ENCODE results near the gene TCN2.
"Not testable (repeated sequence)": the region's sequence is repeated elsewhere in the genome, so short reads cannot be mapped to it uniquely, and the experiment has no call there.

TCN2 gene

GRCh38 chr22:30655532-30655931 lies 48.6 kb downstream of the TCN2 start:
- H3K9me3 Mint-ChIP-seq = no peaks in the 10 kb centered on the region
- no peak for DNase-seq
- H3K4me3 Mint-ChIP-seq = no peak overlapping the region
- H3K36me3 Mint-ChIP-seq = peaks cover 2% of the 10 kb centered on the region
- CTCF ChIA-PET = interaction anchor here (1.4 kb wide), 1 partner anchor 100 kb away, joined by 4 read pairs; no protein-coding TSS in a partner anchor
- H3K27me3 Mint-ChIP-seq = no peaks in the 10 kb centered on the region
- no peak overlapping the region for H3K27ac Mint-ChIP-seq
- peaks cover 17% of the 10 kb centered on the region for H3K4me1 Mint-ChIP-seq

DNA sequence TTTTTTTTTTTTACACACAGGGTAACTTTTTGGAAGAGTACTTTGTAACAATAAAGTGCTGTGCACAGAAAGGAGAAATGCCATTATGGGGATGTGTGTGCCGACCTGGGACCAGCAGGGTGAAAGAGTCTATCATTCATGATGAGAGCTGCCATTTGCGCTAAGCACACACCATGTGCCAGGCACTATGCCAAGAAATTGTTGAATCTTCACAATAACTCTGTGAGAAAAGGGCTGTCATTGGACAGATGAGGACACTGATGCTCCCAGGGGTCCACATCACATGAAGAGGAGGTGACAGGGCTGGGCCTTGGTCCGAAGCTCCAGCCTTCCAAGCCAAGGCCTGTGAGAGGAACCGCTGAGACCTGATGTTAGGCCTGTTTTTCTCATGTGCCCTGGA lies 55.1 kb downstream of the TCN2 start:
- CTCF ChIA-PET = no interaction called here

DNA sequence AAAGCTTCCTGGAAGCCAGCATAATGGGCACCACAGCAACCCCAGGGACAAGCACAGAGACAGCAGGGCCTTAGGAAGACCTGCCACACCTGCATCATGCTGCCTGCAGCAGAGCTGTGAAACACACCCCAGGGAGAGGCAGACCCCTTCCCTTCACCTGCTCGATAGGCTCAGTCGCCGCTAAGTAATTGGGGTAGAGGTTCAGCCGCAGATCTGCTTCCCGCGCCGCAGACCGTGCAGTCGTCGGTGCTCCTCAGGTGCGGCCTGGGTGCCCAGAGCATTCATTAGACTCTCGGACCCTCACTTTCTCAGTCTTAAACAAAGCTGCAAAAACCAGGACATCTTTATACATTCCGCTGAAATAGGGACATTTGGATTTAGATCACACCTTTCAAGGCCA lies 57.8 kb downstream of the TCN2 start:
- Mint-ChIP-seq H3K4me1 (peaks cover 16% of the 10 kb centered on the region), H3K9me3 (no peaks in the 10 kb centered on the region), H3K27ac (no peak overlapping the region), H3K36me3 (peaks cover 18% of the 10 kb centered on the region), H3K4me3 (no peak overlapping the region), H3K27me3 (peaks cover 12% of the 10 kb centered on the region)
- DNase-seq = no peak
- CTCF ChIA-PET = interaction anchor here (0.9 kb wide), 1 partner anchor 30 kb away, joined by 3 read pairs; no protein-coding TSS in a partner anchor

More for the DNA sequence above, 55.1 kb downstream of the TCN2 start:
- no peak overlapping the region for H3K27ac Mint-ChIP-seq
- H3K4me3 Mint-ChIP-seq = no peak overlapping the region
- H3K4me1 Mint-ChIP-seq = peaks cover 9% of the 10 kb centered on the region
- H3K27me3 Mint-ChIP-seq = no peaks in the 10 kb centered on the region
- no peaks in the 10 kb centered on the region for H3K9me3 Mint-ChIP-seq
- DNase-seq = no peak
- peaks cover 18% of the 10 kb centered on the region for H3K36me3 Mint-ChIP-seq

DNA sequence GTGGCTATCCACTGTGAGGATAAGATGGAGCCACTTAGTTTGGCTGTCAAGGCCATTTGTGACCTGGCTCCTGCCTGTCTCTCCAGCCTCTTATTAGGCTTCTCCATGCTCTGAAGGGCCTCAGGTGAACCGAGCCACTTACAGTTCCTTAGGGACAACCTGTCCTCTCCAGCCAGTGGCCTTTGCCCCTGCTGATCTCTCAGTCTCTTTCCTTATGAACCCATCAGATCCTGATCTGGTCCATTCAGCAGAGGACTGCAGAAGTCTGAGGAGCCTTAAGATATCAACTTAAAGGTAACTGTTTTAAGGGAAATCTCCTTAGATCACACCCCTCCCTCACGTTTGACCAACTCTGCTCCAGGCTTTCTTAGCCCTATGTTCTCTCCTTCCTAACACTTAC lies 58.3 kb downstream of the TCN2 start:
- peaks cover 13% of the 10 kb centered on the region for H3K27me3 Mint-ChIP-seq
- no peak overlapping the region for H3K27ac Mint-ChIP-seq
- no peaks in the 10 kb centered on the region for H3K9me3 Mint-ChIP-seq
- H3K4me1 Mint-ChIP-seq = peaks cover 16% of the 10 kb centered on the region
- CTCF ChIA-PET = interaction anchor here (0.9 kb wide), 1 partner anchor 31 kb away, joined by 3 read pairs; no protein-coding TSS in a partner anchor
- no peak overlapping the region for H3K4me3 Mint-ChIP-seq
- H3K36me3 Mint-ChIP-seq = peaks cover 16% of the 10 kb centered on the region
- no peak for DNase-seq

DNA sequence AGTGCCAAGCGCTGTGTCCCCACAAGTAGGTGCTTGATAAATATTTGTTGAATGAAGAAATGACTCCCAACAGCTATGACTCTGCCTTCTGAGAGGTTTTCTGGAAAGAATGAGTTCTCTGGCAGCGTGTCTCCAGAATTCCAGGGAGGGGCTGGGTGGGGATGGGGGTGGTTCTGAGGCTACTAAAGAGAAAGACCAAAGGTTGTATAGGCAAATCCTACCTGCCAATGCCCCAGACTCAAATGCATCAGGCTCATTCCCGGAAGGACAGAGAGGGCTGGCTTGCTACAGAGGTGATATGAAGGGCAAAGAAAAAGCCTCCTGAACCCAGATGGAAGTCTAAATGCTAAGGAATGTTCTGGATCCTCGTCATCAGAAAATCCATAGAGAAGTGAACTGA lies 58.8 kb downstream of the TCN2 start:
- CTCF ChIA-PET = interaction anchor here (0.9 to 3.0 kb wide), 2 partner anchors 31 to 89 kb away, joined by 3 to 12 read pairs; no protein-coding TSS in a partner anchor
- Mint-ChIP-seq H3K4me1 (peaks cover 16% of the 10 kb centered on the region), H3K9me3 (no peaks in the 10 kb centered on the region), H3K27ac (no peak overlapping the region), H3K36me3 (peaks cover 16% of the 10 kb centered on the region), H3K4me3 (no peak overlapping the region), H3K27me3 (peaks cover 18% of the 10 kb centered on the region)
- no peak for DNase-seq

DNA sequence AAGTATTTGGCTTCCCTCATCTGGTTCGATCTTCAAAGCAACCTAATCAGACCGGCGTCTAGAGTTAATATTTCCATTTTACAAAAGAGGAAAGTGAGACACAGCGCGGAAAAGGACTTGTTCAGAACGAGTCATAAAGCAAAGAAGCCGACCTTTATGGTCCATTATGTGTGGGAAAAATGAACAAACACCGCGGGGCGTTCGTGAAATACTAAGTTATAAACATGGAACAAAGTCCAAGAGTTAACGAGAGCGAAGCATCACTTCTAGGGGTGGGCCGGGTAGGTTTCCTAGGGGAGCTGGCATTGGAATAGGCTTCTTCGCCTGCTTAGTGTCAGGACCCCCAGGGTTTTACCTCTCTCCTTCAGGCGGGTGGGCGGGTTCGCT lies 60.1 kb downstream of the TCN2 start:
- H3K4me3 Mint-ChIP-seq = peak overlapping the region; percentile 97
- DNase-seq = no peak
- peaks cover 16% of the 10 kb centered on the region for H3K36me3 Mint-ChIP-seq
- H3K4me1 Mint-ChIP-seq = peaks cover 16% of the 10 kb centered on the region
- peak overlapping the region; percentile 80 for H3K27ac Mint-ChIP-seq
- peaks cover 23% of the 10 kb centered on the region for H3K27me3 Mint-ChIP-seq
- H3K9me3 Mint-ChIP-seq = no peaks in the 10 kb centered on the region
- CTCF ChIA-PET = interaction anchor here (1.0 to 3.0 kb wide), 4 partner anchors 17 to 88 kb away, joined by 3 to 19 read pairs (median 8); partner anchors contain the start of gene SLC35E4

GRCh38 chr22:30667494-30668385 lies 60.8 kb downstream of the TCN2 start, which contains the start of gene DUSP18:
DUSP18 (minus strand) TSS chr22:30667875; CDS start chr22:30664003, 3,872 bp downstream.
- CTCF ChIA-PET = interaction anchor here (1.3 to 3.0 kb wide), 3 partner anchors 17 to 87 kb away, joined by 4 to 19 read pairs (median 12); partner anchors contain the start of gene SLC35E4

GRCh38 chr22:30668386-30668710 lies 61.4 kb downstream of the TCN2 start:
- CTCF ChIA-PET = interaction anchor here (2.3 to 3.0 kb wide), 2 partner anchors 34 to 87 kb away, joined by 12 to 19 read pairs; partner anchors contain the start of gene SLC35E4
- H3K27me3 Mint-ChIP-seq = peaks cover 23% of the 10 kb centered on the region
- H3K4me1 Mint-ChIP-seq = peaks cover 16% of the 10 kb centered on the region
- peak overlapping the region; percentile 97 for H3K4me3 Mint-ChIP-seq
- H3K27ac Mint-ChIP-seq = no peak overlapping the region
- no peak for DNase-seq
- peaks cover 8% of the 10 kb centered on the region for H3K36me3 Mint-ChIP-seq
- no peaks in the 10 kb centered on the region for H3K9me3 Mint-ChIP-seq

More at GRCh38 chr22:30667494-30668385, 60.8 kb downstream of the TCN2 start, which contains the start of gene DUSP18:
- H3K27me3 Mint-ChIP-seq = peaks cover 23% of the 10 kb centered on the region
- H3K9me3 Mint-ChIP-seq = no peaks in the 10 kb centered on the region
- H3K4me1 Mint-ChIP-seq = peaks cover 16% of the 10 kb centered on the region
- peaks cover 14% of the 10 kb centered on the region for H3K36me3 Mint-ChIP-seq
- peak; percentile 95 for DNase-seq
- H3K27ac Mint-ChIP-seq = peak within 1 kb of the TSS; percentile 84
- H3K4me3 Mint-ChIP-seq = peak within 1 kb of the TSS; percentile 97

GRCh38 chr22:30671071-30671470 lies 64.1 kb downstream of the TCN2 start:
- H3K4me3 Mint-ChIP-seq = no peak overlapping the region
- H3K36me3 Mint-ChIP-seq = peaks cover 1% of the 10 kb centered on the region
- DNase-seq = no peak
- H3K27ac Mint-ChIP-seq = no peak overlapping the region
- no peaks in the 10 kb centered on the region for H3K9me3 Mint-ChIP-seq
- CTCF ChIA-PET = interaction anchor here (1.2 kb wide), 1 partner anchor 84 kb away, joined by 3 read pairs; no protein-coding TSS in a partner anchor
- peaks cover 15% of the 10 kb centered on the region for H3K4me1 Mint-ChIP-seq
- H3K27me3 Mint-ChIP-seq = peaks cover 29% of the 10 kb centered on the region

GRCh38 chr22:30673136-30673535 lies 66.2 kb downstream of the TCN2 start:
- Mint-ChIP-seq H3K4me3 (no peak overlapping the region), H3K36me3 (no peaks in the 10 kb centered on the region), H3K4me1 (peaks cover 6% of the 10 kb centered on the region), H3K9me3 (no peaks in the 10 kb centered on the region), H3K27me3 (peaks cover 31% of the 10 kb centered on the region), H3K27ac (no peak overlapping the region)
- CTCF ChIA-PET = no interaction called here
- DNase-seq = no peak

DNA sequence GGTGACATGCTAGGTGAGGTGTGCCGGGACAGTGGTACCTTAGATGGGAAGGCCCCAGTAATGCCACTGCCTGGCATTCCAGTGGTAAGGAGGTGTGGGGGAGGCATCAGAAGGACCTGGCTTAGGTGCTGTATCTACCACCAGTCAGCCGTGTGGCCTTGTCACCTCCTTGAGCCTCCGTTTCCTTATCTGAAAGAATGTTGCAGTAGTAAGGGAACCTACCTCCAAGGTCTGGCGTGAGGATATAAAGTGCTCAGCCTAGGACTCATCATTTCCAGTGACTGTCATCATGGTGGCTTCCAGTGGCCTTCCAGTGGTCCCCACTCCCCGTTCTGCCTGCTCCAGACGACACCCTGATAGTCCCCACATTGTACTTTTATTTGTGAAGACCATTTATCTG lies 67.5 kb downstream of the TCN2 start:
- Mint-ChIP-seq H3K4me3 (no peak overlapping the region), H3K36me3 (no peaks in the 10 kb centered on the region), H3K4me1 (no peaks in the 10 kb centered on the region), H3K27ac (no peak overlapping the region), H3K9me3 (no peaks in the 10 kb centered on the region), H3K27me3 (peaks cover 27% of the 10 kb centered on the region)
- no peak for DNase-seq
- CTCF ChIA-PET = no interaction called here

DNA sequence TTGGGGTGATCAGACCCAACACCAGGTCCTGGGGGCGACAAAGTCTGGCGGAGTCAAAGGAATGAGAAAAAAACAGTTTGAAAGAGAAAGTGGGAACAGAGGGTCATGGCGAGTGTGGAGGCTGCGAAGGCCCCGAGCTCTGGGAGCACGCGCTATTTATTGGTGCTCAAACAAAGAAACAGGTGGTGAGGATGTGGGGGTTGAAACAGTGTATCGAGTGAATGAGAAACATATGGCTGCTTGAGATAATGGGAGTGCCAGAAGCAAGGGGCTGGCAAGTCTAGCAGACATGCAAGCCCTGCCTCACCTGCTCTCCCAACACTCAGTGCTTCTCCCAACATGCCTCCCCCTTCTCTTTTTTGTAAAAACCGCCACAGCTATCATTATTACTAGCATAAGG lies 68.5 kb downstream of the TCN2 start:
- Mint-ChIP-seq H3K27me3 (peaks cover 29% of the 10 kb centered on the region), H3K9me3 (no peaks in the 10 kb centered on the region), H3K4me1 (no peaks in the 10 kb centered on the region), H3K36me3 (no peaks in the 10 kb centered on the region), H3K4me3 (no peak overlapping the region), H3K27ac (no peak overlapping the region)
- CTCF ChIA-PET = no interaction called here
- no peak for DNase-seq

- H3K4me3 Mint-ChIP-seq, DNase-seq: not testable (repeated sequence)
Observed at GRCh38 chr22:30676565-30676964, 69.6 kb downstream of the TCN2 start.

More at GRCh38 chr22:30676565-30676964, 69.6 kb downstream of the TCN2 start:
- H3K27me3 Mint-ChIP-seq = peaks cover 26% of the 10 kb centered on the region
- H3K27ac Mint-ChIP-seq, CTCF ChIA-PET, H3K9me3 Mint-ChIP-seq, H3K4me1 Mint-ChIP-seq, H3K36me3 Mint-ChIP-seq: not testable (repeated sequence)

All from activated naive CD4-positive, alpha-beta T cell treated with anti-CD3 and anti-CD28 coated beads, Interleukin-2, amount 10 ng/mL, durations not matched to agents 7 days and 5 days (primary cell).